ENCODE results near the gene EML4. TPM values are rescaled to one million over a fixed set of nuclear protein-coding genes. Genes with fewer than 3 reads are reported as not detected.

The EML4 gene
- total and polyA plus RNA-seq, 2 of the 13 experiments (the other 11 are each of a cell fraction or from before 2014, with no cell fraction given): 243 to 476 TPM

DNA sequence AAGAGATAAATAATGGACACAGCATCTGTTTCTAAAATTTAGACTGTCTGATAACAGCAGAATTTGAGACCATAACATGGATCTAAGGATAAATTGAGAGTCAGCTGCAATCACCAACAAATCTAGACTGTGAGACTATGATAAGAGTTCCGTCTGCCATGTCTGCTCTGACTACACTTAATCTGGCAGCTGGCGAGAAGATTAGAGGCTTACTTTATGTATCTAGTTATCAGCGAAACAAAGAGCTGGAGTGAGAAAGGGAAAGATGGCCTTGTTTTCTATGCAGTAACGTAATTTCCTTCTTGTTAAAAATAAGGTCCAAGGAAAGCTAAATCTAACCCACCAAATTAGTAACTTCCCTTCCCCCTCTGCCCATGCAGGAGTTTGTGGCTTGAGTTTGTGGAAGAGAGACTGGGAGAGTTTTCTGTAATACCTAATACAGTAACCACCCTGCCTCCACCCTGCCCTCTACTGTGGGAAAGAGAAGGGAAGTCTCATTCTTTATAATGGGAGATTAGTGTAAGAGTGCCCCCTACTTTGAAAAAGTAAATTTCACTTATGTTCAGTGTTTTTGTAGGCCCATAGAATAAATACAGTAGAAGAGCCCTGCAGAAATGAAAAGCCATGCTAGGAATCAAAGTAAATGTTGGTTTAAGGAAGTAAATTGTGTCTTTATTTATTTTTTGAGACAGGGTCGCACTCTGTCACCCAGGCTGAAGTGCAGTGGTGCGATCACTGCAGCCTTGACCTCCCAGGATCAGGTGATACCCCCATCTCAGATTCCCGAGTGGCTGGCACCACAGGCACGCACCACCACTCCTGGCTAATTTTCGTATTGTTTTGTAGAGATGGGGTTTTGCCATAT is 27.5 kb downstream of the EML4 start (continued):
- TF ChIP-seq, protein P1, sequence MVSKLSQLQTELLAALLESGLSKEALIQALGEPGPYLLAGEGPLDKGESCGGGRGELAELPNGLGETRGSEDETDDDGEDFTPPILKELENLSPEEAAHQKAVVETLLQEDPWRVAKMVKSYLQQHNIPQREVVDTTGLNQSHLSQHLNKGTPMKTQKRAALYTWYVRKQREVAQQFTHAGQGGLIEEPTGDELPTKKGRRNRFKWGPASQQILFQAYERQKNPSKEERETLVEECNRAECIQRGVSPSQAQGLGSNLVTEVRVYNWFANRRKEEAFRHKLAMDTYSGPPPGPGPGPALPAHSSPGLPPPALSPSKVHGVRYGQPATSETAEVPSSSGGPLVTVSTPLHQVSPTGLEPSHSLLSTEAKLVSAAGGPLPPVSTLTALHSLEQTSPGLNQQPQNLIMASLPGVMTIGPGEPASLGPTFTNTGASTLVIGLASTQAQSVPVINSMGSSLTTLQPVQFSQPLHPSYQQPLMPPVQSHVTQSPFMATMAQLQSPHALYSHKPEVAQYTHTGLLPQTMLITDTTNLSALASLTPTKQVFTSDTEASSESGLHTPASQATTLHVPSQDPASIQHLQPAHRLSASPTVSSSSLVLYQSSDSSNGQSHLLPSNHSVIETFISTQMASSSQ (IDR thresholded peaks at IDR 0.05; ENCODE audit: low read depth): peak; percentile 59
- TF ChIP-seq, protein P1 (CRISPR knock-in tag; IDR thresholded peaks at IDR 0.05; ENCODE audit: borderline replicate concordance): peak; percentile 74; the same call in 1 of the 2 replicates
- no peak for TF ChIP-seq CCDC6 (CRISPR knock-in tag; IDR thresholded peaks at IDR 0.05)
- TF ChIP-seq EED (CRISPR knock-in tag; IDR thresholded peaks at IDR 0.05): no peak
- TF ChIP-seq ATM (IDR thresholded peaks at IDR 0.05; ENCODE audit: borderline replicate concordance): no peak
- TF ChIP-seq ZKSCAN5 (CRISPR knock-in tag; IDR thresholded peaks at IDR 0.05): no peak
- no peak for TF ChIP-seq CEBPG (CRISPR knock-in tag; IDR thresholded peaks at IDR 0.05)
- no peak for TF ChIP-seq ZNF773 (CRISPR knock-in tag; IDR thresholded peaks at IDR 0.05; ENCODE audit: borderline replicate concordance)
- TF ChIP-seq GTF3A (CRISPR knock-in tag; conservative IDR thresholded peaks at IDR 0.05): 0 out of 2 replicates have a peak, but pooled peaks have one; percentile 17
- TF ChIP-seq, protein P2, sequence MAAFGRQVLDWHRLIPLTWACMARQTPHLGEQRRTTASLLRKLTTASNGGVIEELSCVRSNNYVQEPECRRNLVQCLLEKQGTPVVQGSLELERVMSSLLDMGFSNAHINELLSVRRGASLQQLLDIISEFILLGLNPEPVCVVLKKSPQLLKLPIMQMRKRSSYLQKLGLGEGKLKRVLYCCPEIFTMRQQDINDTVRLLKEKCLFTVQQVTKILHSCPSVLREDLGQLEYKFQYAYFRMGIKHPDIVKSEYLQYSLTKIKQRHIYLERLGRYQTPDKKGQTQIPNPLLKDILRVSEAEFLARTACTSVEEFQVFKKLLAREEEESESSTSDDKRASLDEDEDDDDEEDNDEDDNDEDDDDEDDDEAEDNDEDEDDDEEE (CRISPR knock-in tag; IDR thresholded peaks at IDR 0.05): no peak
- TF ChIP-seq NFYC (CRISPR knock-in tag; IDR thresholded peaks at IDR 0.05): no peak
- TF ChIP-seq NFRKB (IDR thresholded peaks at IDR 0.05): no peak
- no peak for TF ChIP-seq GZF1 (CRISPR knock-in tag; IDR thresholded peaks at IDR 0.05)
- TF ChIP-seq KAT7 (CRISPR knock-in tag; IDR thresholded peaks at IDR 0.05; ENCODE audit: borderline replicate concordance): no peak
- no peak for TF ChIP-seq SETDB1 (CRISPR knock-in tag; IDR thresholded peaks at IDR 0.05; ENCODE audit: borderline replicate concordance)
- TF ChIP-seq, protein P3, sequence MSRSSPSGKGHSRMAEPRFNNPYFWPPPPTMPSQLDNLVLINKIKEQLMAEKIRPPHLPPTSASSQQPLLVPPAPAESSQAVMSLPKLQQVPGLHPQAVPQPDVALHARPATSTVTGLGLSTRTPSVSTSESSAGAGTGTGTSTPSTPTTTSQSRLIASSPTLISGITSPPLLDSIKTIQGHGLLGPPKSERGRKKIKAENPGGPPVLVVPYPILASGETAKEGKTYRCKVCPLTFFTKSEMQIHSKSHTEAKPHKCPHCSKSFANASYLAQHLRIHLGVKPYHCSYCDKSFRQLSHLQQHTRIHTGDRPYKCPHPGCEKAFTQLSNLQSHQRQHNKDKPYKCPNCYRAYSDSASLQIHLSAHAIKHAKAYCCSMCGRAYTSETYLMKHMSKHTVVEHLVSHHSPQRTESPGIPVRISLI (CRISPR knock-in tag; IDR thresholded peaks at IDR 0.05; ENCODE audit: borderline replicate concordance): 0 out of 2 replicates have a peak, but pooled peaks have one; percentile 51
- TF ChIP-seq PHF5A (CRISPR knock-in tag; IDR thresholded peaks at IDR 0.05; ENCODE audit: low read depth, unreplicated experiment): no peak
- no peak for TF ChIP-seq SCMH1 (CRISPR knock-in tag; IDR thresholded peaks at IDR 0.05; ENCODE audit: borderline replicate concordance)
- no peak for TF ChIP-seq ZMAT3 (CRISPR knock-in tag; conservative IDR thresholded peaks at IDR 0.05)
- TF ChIP-seq ZNF569 (CRISPR knock-in tag; IDR thresholded peaks at IDR 0.05; ENCODE audit: borderline replicate concordance): no peak
- TF ChIP-seq ZNF143 (CRISPR knock-in tag; IDR thresholded peaks at IDR 0.05): no peak
- TF ChIP-seq BHLHE40 (IDR thresholded peaks at IDR 0.05; ENCODE audit: low read length): 0 out of 2 replicates have a peak, but pooled peaks have one; percentile 6
- no peak for TF ChIP-seq ZNF354B (CRISPR knock-in tag; IDR thresholded peaks at IDR 0.05)
- no peak for TF ChIP-seq MAFF (IDR thresholded peaks at IDR 0.05; ENCODE audit: low read depth, low read length)

Measured in HepG2 (cell line).